PC-3 (cell line): Measurements from ENCODE around the gene NDUFV3.

Source experiments
- EZH2 ChIP-seq: fragments of 300-600 bp; sonication (generic); IDR thresholded peaks from one replicate; pipeline ENCODE4 v1.6.1; 2017; ENCODE audit warnings: antibody characterized with exemption, mild to moderate bottlenecking, low read length; ENCODE audit not compliant: unreplicated experiment
- EZH2phosphoT487 ChIP-seq: fragments of 300-600 bp; sonication (generic); IDR thresholded peaks from 2 replicates; pipeline ENCODE4 v1.6.1; 2018; ENCODE audit warnings: mild to moderate bottlenecking, antibody characterized with exemption, low read length, borderline replicate concordance
- TF ChIP-seq, protein P1 (sequence below): fragments of 300-600 bp; sonication (generic); conservative IDR thresholded peaks from 2 replicates; pipeline ENCODE4 v1.5.1; 2017; ENCODE audit warnings: antibody characterized with exemption, low read depth, mild to moderate bottlenecking, low read length

DNA sequence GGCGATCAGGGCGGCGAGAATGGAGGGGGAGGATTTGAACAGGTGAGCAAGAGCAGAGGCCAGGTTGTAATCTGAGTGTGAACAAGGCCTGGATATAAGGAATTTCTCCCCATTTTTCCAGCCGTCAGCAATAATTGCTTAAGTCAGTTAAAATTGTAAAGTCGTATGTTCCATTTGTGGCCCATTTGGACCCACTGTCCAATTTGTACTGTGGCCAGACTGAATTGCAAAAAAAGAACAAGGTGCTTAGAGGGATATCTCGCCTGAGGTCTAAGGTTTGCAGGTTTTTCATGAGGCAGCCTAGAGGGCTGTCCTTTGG is 31.3 kb downstream of the NDUFV3 start:
- TF ChIP-seq, protein P1, sequence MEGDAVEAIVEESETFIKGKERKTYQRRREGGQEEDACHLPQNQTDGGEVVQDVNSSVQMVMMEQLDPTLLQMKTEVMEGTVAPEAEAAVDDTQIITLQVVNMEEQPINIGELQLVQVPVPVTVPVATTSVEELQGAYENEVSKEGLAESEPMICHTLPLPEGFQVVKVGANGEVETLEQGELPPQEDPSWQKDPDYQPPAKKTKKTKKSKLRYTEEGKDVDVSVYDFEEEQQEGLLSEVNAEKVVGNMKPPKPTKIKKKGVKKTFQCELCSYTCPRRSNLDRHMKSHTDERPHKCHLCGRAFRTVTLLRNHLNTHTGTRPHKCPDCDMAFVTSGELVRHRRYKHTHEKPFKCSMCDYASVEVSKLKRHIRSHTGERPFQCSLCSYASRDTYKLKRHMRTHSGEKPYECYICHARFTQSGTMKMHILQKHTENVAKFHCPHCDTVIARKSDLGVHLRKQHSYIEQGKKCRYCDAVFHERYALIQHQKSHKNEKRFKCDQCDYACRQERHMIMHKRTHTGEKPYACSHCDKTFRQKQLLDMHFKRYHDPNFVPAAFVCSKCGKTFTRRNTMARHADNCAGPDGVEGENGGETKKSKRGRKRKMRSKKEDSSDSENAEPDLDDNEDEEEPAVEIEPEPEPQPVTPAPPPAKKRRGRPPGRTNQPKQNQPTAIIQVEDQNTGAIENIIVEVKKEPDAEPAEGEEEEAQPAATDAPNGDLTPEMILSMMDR, result no peak
- TF ChIP-seq EZH2 (no peak), EZH2phosphoT487 (no peak)
